NB4 (cell line): ENCODE measurements around the gene MARK3.

Source experiments
- DNase-seq: peaks from one replicate; pipeline ENCODE4 v3.0.0; 2010; ENCODE audit warnings: low read depth
- H3K4me3 ChIP-seq: one replicate; pipeline ENCODE4 v1.5.1; 2011; ENCODE audit warnings: mild to moderate bottlenecking, low read depth, low read length, moderate library complexity
- CTCF ChIP-seq: IDR thresholded peaks from one replicate; pipeline ENCODE4 v1.5.1; 2012; ENCODE audit warnings: low read depth, low read length
- MAX ChIP-seq: IDR thresholded peaks from 2 replicates; pipeline ENCODE4 v1.6.1; 2011; ENCODE audit warnings: low read depth, low read length
- MYC ChIP-seq: IDR thresholded peaks from 2 replicates; pipeline ENCODE4 v1.6.1; 2011; ENCODE audit warnings: low read depth, low read length
- POLR2A ChIP-seq: IDR thresholded peaks from 2 replicates; pipeline ENCODE4 v1.6.1; 2011; ENCODE audit warnings: mild to moderate bottlenecking; ENCODE audit not compliant: insufficient read length; ENCODE audit errors: extremely low read depth

The MARK3 gene

GRCh38 chr14:103449634-103450161 lies 64.5 kb downstream of the MARK3 start:
- no peak for DNase-seq
- no peak overlapping the region for H3K4me3 ChIP-seq
- TF ChIP-seq CTCF (no peak), MYC (no peak), MAX (no peak), POLR2A (no peak)

- TF ChIP-seq MYC, result no peak
- TF ChIP-seq MAX, result no peak
- TF ChIP-seq POLR2A, result no peak
- no peak for TF ChIP-seq CTCF
- no peak for DNase-seq
- no peak overlapping the region for H3K4me3 ChIP-seq
Measured at GRCh38 chr14:103450416-103450815, 65.2 kb downstream of the MARK3 start.

- no peak overlapping the region for H3K4me3 ChIP-seq
- no peak for DNase-seq
- TF ChIP-seq CTCF, result no peak
- no peak for TF ChIP-seq MAX
- TF ChIP-seq POLR2A, result no peak
- no peak for TF ChIP-seq MYC
Measured at GRCh38 chr14:103451401-103451800, 66.2 kb downstream of the MARK3 start.

GRCh38 chr14:103453791-103454190 lies 68.6 kb downstream of the MARK3 start:
- no peak overlapping the region for H3K4me3 ChIP-seq
- DNase-seq, result no peak
- TF ChIP-seq MYC (no peak), CTCF (no peak), MAX (no peak), POLR2A (no peak)

GRCh38 chr14:103456167-103456835 lies 71.1 kb downstream of the MARK3 start:
- H3K4me3 ChIP-seq, result no peak overlapping the region
- TF ChIP-seq MAX (no peak), CTCF (no peak), POLR2A (no peak), MYC (no peak)
- no peak for DNase-seq

- no peak overlapping the region for H3K4me3 ChIP-seq
- TF ChIP-seq MYC, result no peak
- DNase-seq, result no peak
Measured at GRCh38 chr14:103460415-103460814, 75.2 kb downstream of the MARK3 start.
